H1 (cell line): ENCODE measurements around the gene UROC1. TPM values are rescaled to one million over a fixed set of nuclear protein-coding genes. Genes with fewer than 3 reads are reported as not detected.

ENCODE experiments used
- CTCF ChIA-PET: fragments of 300-600 bp; sonication (Branson Sonifier 250); formaldehyde crosslinking; loops from one replicate; lab custom pipeline; 2021; ENCODE audit not compliant: partially characterized antibody; lab: Charles Lee
- POLR2A ChIA-PET: fragments of 300-600 bp; sonication (Branson Sonifier 250); formaldehyde crosslinking; loops from one replicate; lab custom pipeline; 2021; ENCODE audit warnings: inconsistent platforms; ENCODE audit not compliant: partially characterized antibody; lab: Charles Lee
- DNase-seq, 2 experiments: peaks; one replicate each; pipeline versions ENCODE4 v3.0.0 to v3.0.0-alpha.2; 2010 to 2022; ENCODE audit warnings: low spot score in 2 of 2, low read depth in 1 of 2, mixed read lengths in 1 of 2
- FAIRE-seq: peaks from 2 replicates; lab custom pipeline; 2011; peaks lifted over from hg19 to GRCh38; lab: Jason Lieb, UNC
- H2AFZ ChIP-seq: 2 replicates; pipeline ENCODE4 v1.8.1; 2012; ENCODE audit warnings: low read length, inconsistent platforms
- H2AK5ac ChIP-seq: 2 replicates; pipeline ENCODE4 v1.6.1; 2013; ENCODE audit warnings: low read depth, low read length
- H2BK120ac ChIP-seq: replicated peaks from 2 replicates; pipeline ENCODE3; 2013; ENCODE audit warnings: low read depth, low read length, inconsistent platforms
- H2BK12ac ChIP-seq: 2 replicates; pipeline ENCODE4 v1.6.1; 2013; ENCODE audit warnings: low read depth, low read length
- H2BK15ac ChIP-seq: 2 replicates; pipeline ENCODE4 v1.6.1; 2013; ENCODE audit warnings: low read length
- H2BK20ac ChIP-seq: 2 replicates; pipeline ENCODE4 v1.6.1; 2013; ENCODE audit warnings: low read length
- H2BK5ac ChIP-seq: 2 replicates; pipeline ENCODE4 v1.6.1; 2013; ENCODE audit warnings: low read depth, low read length
- H3K14ac ChIP-seq: 2 replicates; pipeline ENCODE4 v1.6.1; 2013; ENCODE audit warnings: inconsistent platforms; ENCODE audit not compliant: insufficient read length
- H3K18ac ChIP-seq: 2 replicates; pipeline ENCODE4 v1.6.1; 2013; ENCODE audit warnings: low read length; ENCODE audit errors: extremely low read depth
- H3K23ac ChIP-seq: 2 replicates; pipeline ENCODE4 v1.6.1; 2013; ENCODE audit warnings: inconsistent platforms; ENCODE audit not compliant: insufficient read length
- H3K23me2 ChIP-seq: 2 replicates; pipeline ENCODE4 v1.6.1; 2013; ENCODE audit warnings: low read depth, low read length
- H3K27ac ChIP-seq: 2 replicates; pipeline ENCODE4 v1.6.1; 2011; ENCODE audit warnings: low read depth, low read length, inconsistent platforms
- H3K27me3 ChIP-seq, 4 experiments: replicated peaks in 1 of 4; 1 replicate in 1 of 4; 2 replicates in 3 of 4; pipeline versions ENCODE4 v1.6.1 to v1.8.1; 2011 to 2013; ENCODE audit warnings: low read length in 3 of 4, mild to moderate bottlenecking in 3 of 4, inconsistent platforms in 2 of 4, mixed read lengths in 2 of 4, moderate library complexity in 1 of 4; ENCODE audit not compliant: control insufficient read depth in 3 of 4, insufficient read depth in 3 of 4; ENCODE audit errors: extremely low read depth in 1 of 4
- H3K36me3 ChIP-seq, 4 experiments: 2 replicates each; pipeline versions ENCODE4 v1.6.1 to v1.8.1; 2011 to 2013; ENCODE audit warnings: mild to moderate bottlenecking in 4 of 4, low read length in 3 of 4, moderate library complexity in 2 of 4, control low read depth in 1 of 4, inconsistent platforms in 1 of 4; ENCODE audit not compliant: insufficient read depth in 4 of 4, control insufficient read depth in 2 of 4
- H3K4ac ChIP-seq: replicated peaks from 2 replicates; pipeline ENCODE3; 2013; ENCODE audit warnings: low read length, low read depth, mixed read lengths, inconsistent platforms; ENCODE audit not compliant: insufficient read length
- H3K4me1 ChIP-seq, 4 experiments: replicated peaks in 1 of 4; 1 replicate in 1 of 4; 2 replicates in 3 of 4; pipeline versions ENCODE4 v1.6.1 to v1.8.1; 2011 to 2013; ENCODE audit warnings: low read length in 3 of 4, inconsistent platforms in 2 of 4, mixed read lengths in 1 of 4; ENCODE audit not compliant: insufficient read depth in 4 of 4, control insufficient read depth in 3 of 4
- H3K4me2 ChIP-seq, 2 experiments: 2 replicates each; pipeline versions ENCODE4 v1.6.1 to v1.8.1; 2011 to 2013; ENCODE audit warnings: low read depth in 2 of 2, low read length in 2 of 2, control low read depth in 1 of 2, inconsistent platforms in 1 of 2, mild to moderate bottlenecking in 1 of 2; ENCODE audit not compliant: insufficient read depth in 1 of 2
- H3K4me3 ChIP-seq, 4 experiments: fragments of 200-600, 300-600 bp in 1 of 4; sonication (generic), shearing (Covaris generic), sonication (Bioruptor Twin) in 1 of 4; 2 replicates each; pipeline versions ENCODE4 v1.5.1 to v1.8.1; 2011 to 2016; ENCODE audit warnings: low read length in 4 of 4, low read depth in 3 of 4, control low read depth in 2 of 4, inconsistent platforms in 2 of 4, mild to moderate bottlenecking in 2 of 4, mixed read lengths in 1 of 4, moderate library complexity in 1 of 4; ENCODE audit not compliant: insufficient read depth in 2 of 4; ENCODE audit errors: extremely low read depth in 1 of 4
- H3K56ac ChIP-seq: replicated peaks from 2 replicates; pipeline ENCODE3; 2013; ENCODE audit warnings: low read depth, mild to moderate bottlenecking, mixed read lengths, low read length, inconsistent platforms; ENCODE audit not compliant: insufficient read length
- H3K79me1 ChIP-seq: 2 replicates; pipeline ENCODE4 v1.6.1; 2013; ENCODE audit warnings: low read depth, low read length, control low read depth
- H3K79me2 ChIP-seq, 2 experiments: 2 replicates each; pipeline versions ENCODE4 v1.6.1 to v1.8.1; 2012 to 2013; ENCODE audit warnings: low read length in 2 of 2, mild to moderate bottlenecking in 2 of 2, inconsistent platforms in 1 of 2; ENCODE audit not compliant: insufficient read depth in 2 of 2, control insufficient read depth in 1 of 2
- H3K9ac ChIP-seq, 4 experiments: replicated peaks in 1 of 4; 1 replicate in 1 of 4; 2 replicates in 3 of 4; pipeline versions ENCODE4 v1.6.1 to v1.8.1; 2011 to 2013; ENCODE audit warnings: low read depth in 3 of 4, low read length in 3 of 4, control low read depth in 2 of 4, mild to moderate bottlenecking in 2 of 4, moderate library complexity in 2 of 4, inconsistent platforms in 1 of 4; ENCODE audit errors: extremely low read depth in 1 of 4
- H3K9me3 ChIP-seq, 2 experiments: 2 replicates each; pipeline versions ENCODE4 v1.6.1 to v1.8.1; 2012 to 2013; ENCODE audit warnings: mild to moderate bottlenecking in 2 of 2, moderate library complexity in 2 of 2, control low read depth in 1 of 2, inconsistent platforms in 1 of 2, low read depth in 1 of 2, low read length in 1 of 2, mixed read lengths in 1 of 2; ENCODE audit not compliant: insufficient read depth in 2 of 2
- H4K20me1 ChIP-seq, 2 experiments: replicated peaks in 1 of 2; 2 replicates each; pipeline versions ENCODE3 to v1.8.1; 2011 to 2013; ENCODE audit warnings: inconsistent platforms in 2 of 2, low read length in 2 of 2, mild to moderate bottlenecking in 1 of 2; ENCODE audit not compliant: insufficient read depth in 2 of 2, control insufficient read depth in 1 of 2
- H4K5ac ChIP-seq: 2 replicates; pipeline ENCODE4 v1.6.1; 2013; ENCODE audit warnings: low read length, low read depth, mixed read lengths, inconsistent platforms; ENCODE audit not compliant: insufficient read length
- H4K8ac ChIP-seq: 2 replicates; pipeline ENCODE4 v1.8.0; 2013; ENCODE audit warnings: mild to moderate bottlenecking, moderate library complexity, low read length, inconsistent platforms; ENCODE audit not compliant: insufficient read depth; ENCODE audit errors: extremely low read depth
- H4K91ac ChIP-seq: replicated peaks from 2 replicates; pipeline ENCODE3; 2013; ENCODE audit warnings: low read length, mixed read lengths, inconsistent platforms; ENCODE audit not compliant: insufficient read length
- CEBPB ChIP-seq: IDR thresholded peaks from 2 replicates; pipeline ENCODE4 v1.6.1; 2012; ENCODE audit warnings: low read depth, low read length
- CREB1 ChIP-seq: IDR thresholded peaks from 2 replicates; pipeline ENCODE4 v1.6.1; 2012; ENCODE audit warnings: inconsistent platforms
- EGR1 ChIP-seq: IDR thresholded peaks from 2 replicates; pipeline ENCODE4 v1.6.1; 2011; ENCODE audit warnings: low read depth, low read length, borderline replicate concordance
- EP300 ChIP-seq, 2 experiments: IDR thresholded peaks; 1 replicate in 1 of 2; 2 replicates in 1 of 2; pipeline ENCODE4 v1.6.1; 2011 to 2012; ENCODE audit warnings: low read depth in 2 of 2, low read length in 2 of 2, mild to moderate bottlenecking in 2 of 2, borderline replicate concordance in 1 of 2, inconsistent platforms in 1 of 2, moderate library complexity in 1 of 2
- HDAC6 ChIP-seq: IDR thresholded peaks from one replicate; pipeline ENCODE4 v1.7.1; 2012; ENCODE audit warnings: low read depth, mild to moderate bottlenecking, inconsistent platforms, low read length, moderate library complexity
- JUND ChIP-seq: IDR thresholded peaks from 2 replicates; pipeline ENCODE4 v1.6.1; 2011; ENCODE audit warnings: mild to moderate bottlenecking, improper control_type of control experiment, low read length
- RFX5 ChIP-seq: IDR thresholded peaks from 2 replicates; pipeline ENCODE4 v1.6.1; 2011; ENCODE audit warnings: low read depth, low read length, improper control_type of control experiment, borderline replicate concordance
- RXRA ChIP-seq: IDR thresholded peaks from 2 replicates; pipeline ENCODE4 v1.6.1; 2011; ENCODE audit warnings: low read depth, mild to moderate bottlenecking, low read length, moderate library complexity; ENCODE audit not compliant: insufficient read depth
- TAF7 ChIP-seq: optimal IDR thresholded peaks from 2 replicates; pipeline ENCODE3; 2011; ENCODE audit warnings: low read depth, mild to moderate bottlenecking, inconsistent platforms, low read length, moderate library complexity, borderline replicate concordance
- TBP ChIP-seq: IDR thresholded peaks from 2 replicates; pipeline ENCODE4 v1.6.1; 2011; ENCODE audit warnings: low read depth, low read length, improper control_type of control experiment
- WGBS, 2 experiments: shearing (Covaris generic) in 1 of 2; methylation state at CpG; one replicate each; pipeline versions ENCODE4 v1.1.6 to v1.1.7; 2013 to 2015; ENCODE audit warnings: low lambda C conversion rate in 2 of 2, mixed read lengths in 2 of 2, inconsistent platforms in 1 of 2, low coverage in 1 of 2, missing lambda C conversion rate in 1 of 2; ENCODE audit not compliant: insufficient replicate concordance in 2 of 2, insufficient coverage in 1 of 2, insufficient read length in 1 of 2; ENCODE audit errors: extremely low coverage in 1 of 2, missing lambda C conversion rate in 1 of 2; 5-methylcytosine and 5-hydroxymethylcytosine counted together
- polyA plus RNA-seq, 7 experiments: library from polyadenylated mRNA; depleted of rRNA in 3 of 7; stranded (reverse) in 5 of 7; unstranded in 2 of 7; fragments of >200 nt in 5 of 7; fragments of 200-250 nt in 2 of 7; gene quantifications; 1 replicate in 5 of 7; 2 replicates in 1 of 7; 4 replicates in 1 of 7; pipeline versions ENCODE4 v1.2.1 to v1.2.3, GENCODE V29; 2011 to 2013; ENCODE audit warnings: missing spikeins in 2 of 7, mixed read lengths in 2 of 7
- total RNA-seq: library from RNA; stranded (reverse); fragmentation: NEBNext Ultra II Directional; extraction: Animal tissue kit (Norgen Biotek cat#: 25700); gene quantifications from 2 replicates; pipeline ENCODE4 v1.2.1, GENCODE V29; 2021

The UROC1 gene
- total and polyA plus RNA-seq, 2 of the 8 experiments (the other 6 are each of a cell fraction or from before 2014, with no cell fraction given): 0.03 TPM; not detected in 1

- Histone ChIP-seq H2BK120ac (no peak overlapping the region), H4K8ac (peak overlapping the region; percentile 57; the same call in 1 of the 2 replicates), H4K20me1 (peaks cover 0 to 5% of the 10 kb centered on the region in 2 experiments), H3K4me3 (no peak overlapping the region), H2BK12ac (no peak overlapping the region), H2BK5ac (no peak overlapping the region), H4K91ac (no peak overlapping the region), H3K23ac (no peak overlapping the region), H4K5ac (no peak overlapping the region), H2BK20ac (no peak overlapping the region), H3K4ac (peak overlapping the region; percentile 20), H2AK5ac (no peak overlapping the region), H3K4me1 (peaks cover 0 to 17% (median 9%) of the 10 kb centered on the region in 4 experiments; a peak in 6 of 7 replicates), H3K79me2 (no peaks in the 10 kb centered on the region), H3K9ac (no peak overlapping the region), H2AFZ (no peak overlapping the region), H3K56ac (no peak overlapping the region), H3K14ac (no peak overlapping the region), H3K4me2 (no peak overlapping the region), H3K27me3 (no peaks in the 10 kb centered on the region), H2BK15ac (no peak overlapping the region; the same call in 1 of the 2 replicates), H3K36me3 (no peaks in the 10 kb centered on the region; a peak in 1 of 8 replicates), H3K18ac (no peak overlapping the region), H3K79me1 (no peaks in the 10 kb centered on the region), H3K27ac (no peak overlapping the region), H3K23me2 (peaks cover 7% of the 10 kb centered on the region; the same call in 1 of the 2 replicates), H3K9me3 (no peaks in the 10 kb centered on the region)
- TF ChIP-seq TBP (no peak), RXRA (no peak), EGR1 (no peak), CEBPB (no peak), EP300 (IDR thresholded peaks at IDR 0.05; ENCODE audit: borderline replicate concordance in 1 of 2, low read depth in 2 of 2, low read length in 2 of 2) (no peak), CREB1 (no peak), RFX5 (no peak), JUND (no peak), TAF7 (no peak), HDAC6 (no peak)
- FAIRE-seq (no peak), DNase-seq (no peak)
- ChIA-PET CTCF (interaction anchor here (0.6 to 2.9 kb wide), 6 partner anchors 10 to 990 kb away, joined by 3 to 12 read pairs (median 4); partner anchors contain the start of gene CHST13), POLR2A (interaction anchor here (1.9 kb wide), 1 partner anchor 10 kb away, joined by 5 read pairs; no protein-coding TSS in a partner anchor)
- 91% methylated on average over 17 of the region's 19 CpGs; no CpG with 5 or more reads in 1 of the 2 experiments for whole genome bisulfite sequencing, 2 experiments
Observed at GRCh38 chr3:126553284-126554084, 35.9 kb upstream of the UROC1 start.
